RWPE2 (cell line): Measurements from ENCODE around the gene MTA3.
"Not testable (repeated sequence)": the region's sequence is repeated elsewhere in the genome, so short reads cannot be mapped to it uniquely, and the experiment has no call there.

ENCODE experiments used
- ATAC-seq: fragments of 200-7000 bp; cut with Tn5 transposase; 3 replicates; pipeline ENCODE4 v1.9.1; 2021; ENCODE audit warnings: low read depth
- DNase-seq: peaks from one replicate; pipeline ENCODE4 v3.0.0-alpha.2; 2020; ENCODE audit warnings: low spot score
- H3K27ac ChIP-seq: fragments of 450-650 bp; 2 replicates; pipeline ENCODE4 v1.5.1; 2017; ENCODE audit warnings: mild to moderate bottlenecking; ENCODE audit not compliant: poor library complexity, severe bottlenecking
- H3K27me3 ChIP-seq: fragments of 250-450 bp; sonication (Bioruptor Pico); 2 replicates; pipeline ENCODE4 v1.5.1; 2021; ENCODE audit warnings: mild to moderate bottlenecking, moderate library complexity; ENCODE audit not compliant: insufficient read depth, poor library complexity, severe bottlenecking
- H3K36me3 ChIP-seq: fragments of 250-450 bp; sonication (Bioruptor Pico); 2 replicates; pipeline ENCODE4 v1.5.1; 2020; ENCODE audit warnings: low read depth, mild to moderate bottlenecking, moderate library complexity
- H3K4me1 ChIP-seq: fragments of 250-450 bp; sonication (Bioruptor Pico); 2 replicates; pipeline ENCODE4 v1.5.1; 2021; ENCODE audit warnings: mild to moderate bottlenecking, moderate library complexity; ENCODE audit not compliant: insufficient read depth, poor library complexity, severe bottlenecking
- H3K4me3 ChIP-seq: fragments of 250-450 bp; sonication (Bioruptor Pico); 2 replicates; pipeline ENCODE4 v1.5.1; 2021; ENCODE audit warnings: mild to moderate bottlenecking, moderate library complexity; ENCODE audit not compliant: severe bottlenecking
- H3K9me3 ChIP-seq: fragments of 250-450 bp; sonication (Bioruptor Pico); 2 replicates; pipeline ENCODE4 v1.5.1; 2021; ENCODE audit warnings: mild to moderate bottlenecking, moderate library complexity; ENCODE audit not compliant: severe bottlenecking
- TF ChIP-seq, protein P1 (sequence below): fragments of 450-650 bp; IDR thresholded peaks from one replicate; pipeline ENCODE4 v1.5.1; 2017; ENCODE audit warnings: mild to moderate bottlenecking, moderate library complexity; ENCODE audit not compliant: poor library complexity, severe bottlenecking

MTA3 gene

DNA sequence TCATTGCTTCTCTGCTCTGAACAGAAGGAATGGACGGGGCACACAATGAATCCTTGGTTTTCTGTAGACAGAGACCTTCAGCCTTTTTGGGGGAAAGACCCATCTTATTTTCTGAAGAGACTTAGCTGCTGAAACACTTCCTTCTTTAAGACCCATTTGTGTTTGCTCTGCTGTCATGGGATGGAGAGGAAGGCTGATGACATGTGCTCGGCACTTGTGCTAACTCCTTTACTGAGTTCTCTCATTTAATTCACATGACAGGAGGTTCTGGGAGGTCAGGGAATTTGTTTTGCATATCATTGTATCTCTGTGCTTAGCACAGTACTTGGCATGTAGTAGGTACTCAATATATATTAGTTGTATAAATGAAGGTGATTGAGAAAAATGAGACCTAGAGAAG, 156.5 kb downstream of the MTA3 start:
- Histone ChIP-seq H3K27me3 (no peaks in the 10 kb centered on the region), H3K9me3 (no peaks in the 10 kb centered on the region), H3K4me1 (no peaks in the 10 kb centered on the region), H3K27ac (no peak overlapping the region), H3K36me3 (no peaks in the 10 kb centered on the region), H3K4me3 (no peak overlapping the region)
- no peak for ATAC-seq
- DNase-seq = no peak
- TF ChIP-seq, protein P1, sequence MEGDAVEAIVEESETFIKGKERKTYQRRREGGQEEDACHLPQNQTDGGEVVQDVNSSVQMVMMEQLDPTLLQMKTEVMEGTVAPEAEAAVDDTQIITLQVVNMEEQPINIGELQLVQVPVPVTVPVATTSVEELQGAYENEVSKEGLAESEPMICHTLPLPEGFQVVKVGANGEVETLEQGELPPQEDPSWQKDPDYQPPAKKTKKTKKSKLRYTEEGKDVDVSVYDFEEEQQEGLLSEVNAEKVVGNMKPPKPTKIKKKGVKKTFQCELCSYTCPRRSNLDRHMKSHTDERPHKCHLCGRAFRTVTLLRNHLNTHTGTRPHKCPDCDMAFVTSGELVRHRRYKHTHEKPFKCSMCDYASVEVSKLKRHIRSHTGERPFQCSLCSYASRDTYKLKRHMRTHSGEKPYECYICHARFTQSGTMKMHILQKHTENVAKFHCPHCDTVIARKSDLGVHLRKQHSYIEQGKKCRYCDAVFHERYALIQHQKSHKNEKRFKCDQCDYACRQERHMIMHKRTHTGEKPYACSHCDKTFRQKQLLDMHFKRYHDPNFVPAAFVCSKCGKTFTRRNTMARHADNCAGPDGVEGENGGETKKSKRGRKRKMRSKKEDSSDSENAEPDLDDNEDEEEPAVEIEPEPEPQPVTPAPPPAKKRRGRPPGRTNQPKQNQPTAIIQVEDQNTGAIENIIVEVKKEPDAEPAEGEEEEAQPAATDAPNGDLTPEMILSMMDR = no peak

DNA sequence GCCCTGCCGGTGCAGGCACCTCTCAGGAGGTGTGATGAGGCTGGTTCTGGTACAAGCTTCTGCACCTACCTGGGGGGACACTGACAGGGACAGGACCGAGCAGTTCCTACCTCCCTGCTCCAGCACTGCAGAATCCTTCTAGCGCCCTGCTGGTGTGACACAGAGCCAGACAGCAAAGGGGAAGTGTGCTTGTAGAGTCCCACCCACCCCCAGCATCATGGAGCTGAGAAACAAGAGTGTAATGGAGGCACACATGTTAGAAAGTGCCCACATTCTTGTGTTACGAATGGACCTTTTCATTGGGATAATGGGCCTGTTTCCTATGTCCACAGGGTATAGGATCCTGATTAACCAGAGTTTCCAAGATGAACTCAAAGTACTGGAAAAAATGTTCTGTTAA, 157.2 kb downstream of the MTA3 start:
- H3K27ac ChIP-seq = no peak overlapping the region
- H3K4me1 ChIP-seq = no peaks in the 10 kb centered on the region
- H3K27me3 ChIP-seq = no peaks in the 10 kb centered on the region
- H3K4me3 ChIP-seq = no peak overlapping the region
- H3K36me3 ChIP-seq = no peaks in the 10 kb centered on the region
- DNase-seq (no peak), ATAC-seq (no peak; the same call in 2 of the 3 replicates)
- TF ChIP-seq, protein P1 = no peak
- H3K9me3 ChIP-seq = peaks cover 2% of the 10 kb centered on the region

DNA sequence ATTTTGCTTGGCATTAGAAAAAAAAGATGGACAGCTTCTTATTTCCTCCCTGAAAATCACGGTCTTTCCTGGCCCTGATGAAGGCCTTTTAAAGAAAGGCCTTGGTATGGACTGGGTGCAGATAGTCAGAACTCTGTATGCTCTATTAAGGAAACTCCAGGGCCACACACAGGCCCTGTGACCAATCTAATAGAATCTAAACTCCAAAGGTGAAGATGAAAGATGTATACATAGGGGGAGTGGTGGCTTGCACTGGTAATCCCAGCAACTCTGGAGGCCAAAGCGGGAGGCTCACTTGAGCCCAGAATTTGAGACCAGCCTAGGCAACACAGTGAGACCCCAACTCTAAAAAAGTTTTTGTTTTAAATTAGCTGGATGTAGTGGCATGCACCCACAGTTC, 158.2 kb downstream of the MTA3 start:
- no peaks in the 10 kb centered on the region for H3K4me1 ChIP-seq
- H3K27me3 ChIP-seq = no peaks in the 10 kb centered on the region
- no peak for ATAC-seq
- H3K36me3 ChIP-seq = no peaks in the 10 kb centered on the region
- no peak overlapping the region for H3K4me3 ChIP-seq
- TF ChIP-seq, protein P1 = no peak
- DNase-seq = no peak
- no peak overlapping the region for H3K27ac ChIP-seq
- peaks cover 2% of the 10 kb centered on the region for H3K9me3 ChIP-seq

DNA sequence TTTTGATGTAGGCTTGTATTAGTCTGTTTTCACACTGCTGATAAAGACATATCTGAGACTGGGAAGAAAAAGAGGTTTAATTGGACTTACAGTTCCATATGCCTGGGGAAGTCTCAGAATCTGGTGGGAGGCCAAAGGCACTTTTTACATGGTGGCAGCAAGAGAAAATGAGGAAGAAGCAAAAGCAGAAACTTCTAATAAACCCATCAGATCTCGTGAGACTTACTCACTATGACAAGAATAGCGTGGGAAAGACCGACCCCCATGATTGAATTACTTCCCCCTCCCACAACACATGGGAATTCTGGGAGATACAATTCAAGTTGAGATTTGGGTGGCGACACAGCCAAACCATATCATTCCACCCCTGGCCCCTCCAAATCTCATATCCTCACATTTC, 162.9 kb downstream of the MTA3 start:
- not testable (repeated sequence) for H3K27me3 ChIP-seq, ATAC-seq, H3K27ac ChIP-seq, H3K9me3 ChIP-seq, H3K4me1 ChIP-seq, DNase-seq, H3K4me3 ChIP-seq, H3K36me3 ChIP-seq

DNA sequence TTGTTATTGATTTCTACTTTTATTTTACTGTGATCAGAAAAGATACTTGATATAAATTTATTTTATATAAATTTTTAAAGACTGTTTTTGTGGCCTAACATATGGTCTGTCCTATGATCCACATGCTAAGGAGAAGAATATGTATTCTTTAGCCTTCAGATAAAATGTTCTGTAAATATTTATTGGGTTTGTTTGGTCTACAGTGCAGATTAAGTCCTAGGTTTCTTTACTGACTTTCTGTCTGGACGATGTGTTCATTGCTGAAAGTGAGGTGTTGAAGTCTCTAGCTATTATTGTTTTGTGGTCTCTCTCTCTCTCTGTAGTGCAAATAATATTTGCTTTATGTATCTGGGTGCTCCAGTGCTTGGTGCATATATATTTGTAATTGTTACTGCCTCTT, 165.4 kb downstream of the MTA3 start:
- Histone ChIP-seq H3K4me3 (no peak overlapping the region), H3K27ac (no peak overlapping the region), H3K4me1 (no peaks in the 10 kb centered on the region), H3K27me3 (no peaks in the 10 kb centered on the region), H3K36me3 (no peaks in the 10 kb centered on the region), H3K9me3 (peaks cover 2% of the 10 kb centered on the region)
- ATAC-seq = no peak
- DNase-seq = no peak
- TF ChIP-seq, protein P1 = no peak
